GM15510 (cell line): Measurements from ENCODE around the gene CCNI2.

ENCODE experiments used
- POLR2A ChIP-seq: IDR thresholded peaks from 3 replicates; pipeline ENCODE4 v1.6.1; 2011; ENCODE audit warnings: borderline replicate concordance; ENCODE audit not compliant: insufficient read length; ENCODE audit errors: extremely low read depth

CCNI2 gene

GRCh38 chr5:132802044-132802684 lies 54.9 kb downstream of the CCNI2 start:
- no peak for TF ChIP-seq POLR2A
